Esophagus (tissue), 2 donors: ENCODE data around the gene BDKRB1. TPM values are rescaled to one million over a fixed set of nuclear protein-coding genes. Genes with fewer than 3 reads are reported as not detected.

Experiments used
- H3K27ac ChIP-seq, 2 donors: one replicate each; pipeline ENCODE4 v1.5.1; 2013; ENCODE audit warnings: low read depth in 2 of 2, mild to moderate bottlenecking in 2 of 2, inconsistent platforms in 1 of 2, low read length in 1 of 2, moderate library complexity in 1 of 2
- H3K27me3 ChIP-seq, 2 donors: one replicate each; pipeline ENCODE4 v1.6.1; 2013; ENCODE audit warnings: low read length in 2 of 2, control low read depth in 1 of 2, mild to moderate bottlenecking in 1 of 2; ENCODE audit not compliant: insufficient read depth in 2 of 2, control insufficient read depth in 1 of 2
- H3K36me3 ChIP-seq, 2 donors: one replicate each; pipeline ENCODE4 v1.6.1; 2013; ENCODE audit warnings: low read length in 1 of 2; ENCODE audit not compliant: control insufficient read depth in 2 of 2, insufficient read depth in 2 of 2
- H3K4me1 ChIP-seq, 2 donors: one replicate each; pipeline ENCODE4 v1.6.1; 2013; ENCODE audit warnings: low read length in 1 of 2; ENCODE audit not compliant: control insufficient read depth in 2 of 2, insufficient read depth in 2 of 2
- H3K4me3 ChIP-seq, 2 donors: one replicate each; pipeline ENCODE4 v1.5.1; 2013; ENCODE audit warnings: low read length in 2 of 2, mild to moderate bottlenecking in 2 of 2, low read depth in 1 of 2, moderate library complexity in 1 of 2
- H3K9me3 ChIP-seq, 2 donors: one replicate each; pipeline ENCODE4 v1.6.1; 2013; ENCODE audit warnings: mild to moderate bottlenecking in 2 of 2, low read depth in 1 of 2, low read length in 1 of 2, moderate library complexity in 1 of 2; ENCODE audit not compliant: control insufficient read depth in 2 of 2, insufficient read depth in 1 of 2
- WGBS, 2 donors: extraction: QIAGEN DNeasy Blood & Tissue Kit; methylation state at CpG; one replicate each; pipeline ENCODE4 v1.1.7; 2013; 5-methylcytosine and 5-hydroxymethylcytosine counted together
- polyA plus RNA-seq, 2 donors: library from polyadenylated mRNA; stranded (reverse); fragments of 200-250 nt; gene quantifications; one replicate each; pipeline ENCODE4 v1.2.3, GENCODE V29; 2013
- donor health status: healthy with polysubstance abuse.
- donor health status: Bipolar disorder and iron deficiency.

BDKRB1 gene
- polyA plus RNA-seq, 2 donors, result 13.4 to 18.5 TPM

GRCh38 chr14:96264200-96264553, 8.2 kb downstream of the BDKRB1 start:
- Histone ChIP-seq H3K9me3 (no peaks in the 10 kb centered on the region), H3K27me3 (no peaks in the 10 kb centered on the region), H3K4me1 (peaks cover 11 to 25% of the 10 kb centered on the region in 2 donors), H3K4me3 (no peak overlapping the region), H3K27ac (peak overlapping the region; percentile 84 to 93), H3K36me3 (no peaks in the 10 kb centered on the region)
- 93 to 94% methylated on average over 14 of the region's 14 CpGs for WGBS, 2 donors

- H3K36me3 ChIP-seq, result no peaks in the 10 kb centered on the region
- H3K4me1 ChIP-seq, result peaks cover 14 to 28% of the 10 kb centered on the region in 2 donors
- H3K27me3 ChIP-seq, result no peaks in the 10 kb centered on the region
- H3K9me3 ChIP-seq, result no peaks in the 10 kb centered on the region
- no peak overlapping the region for H3K4me3 ChIP-seq
- WGBS, 2 donors, result 68 to 72% methylated on average over 3 of the region's 3 CpGs
- H3K27ac ChIP-seq, result peak overlapping the region; percentile 84 to 93
Observed at GRCh38 chr14:96264853-96265252, 8.8 kb downstream of the BDKRB1 start.

- no peaks in the 10 kb centered on the region for H3K9me3 ChIP-seq
- 58 to 66% methylated on average over 16 of the region's 16 CpGs for WGBS, 2 donors
- H3K27ac ChIP-seq, result peak overlapping the region; percentile 84 to 94
- no peaks in the 10 kb centered on the region for H3K27me3 ChIP-seq
- peaks cover 14 to 30% of the 10 kb centered on the region in 2 donors for H3K4me1 ChIP-seq
- H3K4me3 ChIP-seq, result no peak overlapping the region
- no peaks in the 10 kb centered on the region for H3K36me3 ChIP-seq
Observed at GRCh38 chr14:96265383-96266095, 9.5 kb downstream of the BDKRB1 start.

- WGBS, 2 donors, result 17 to 22% methylated on average over 3 of the region's 3 CpGs
- Histone ChIP-seq H3K27me3 (no peaks in the 10 kb centered on the region), H3K9me3 (no peaks in the 10 kb centered on the region), H3K4me1 (peaks cover 10 to 23% of the 10 kb centered on the region in 2 donors), H3K27ac (peak overlapping the region; percentile 79 to 91), H3K36me3 (no peaks in the 10 kb centered on the region), H3K4me3 (no peak overlapping the region)
Observed at GRCh38 chr14:96267336-96267735, 11.3 kb downstream of the BDKRB1 start.

- peaks cover 8 to 23% of the 10 kb centered on the region in 2 donors for H3K4me1 ChIP-seq
- no peaks in the 10 kb centered on the region for H3K27me3 ChIP-seq
- H3K36me3 ChIP-seq, result no peaks in the 10 kb centered on the region
- H3K27ac ChIP-seq, result peak overlapping the region; percentile 79 to 91
- no peaks in the 10 kb centered on the region for H3K9me3 ChIP-seq
- H3K4me3 ChIP-seq, result no peak overlapping the region
- WGBS, 2 donors, result 56 to 77% methylated on average over 5 of the region's 5 CpGs
Observed at GRCh38 chr14:96267916-96268315, 11.9 kb downstream of the BDKRB1 start.

- WGBS, 2 donors, result 43 to 50% methylated on average over 22 of the region's 22 CpGs
Observed at GRCh38 chr14:96268431-96269358, 12.7 kb downstream of the BDKRB1 start.

GRCh38 chr14:96269359-96269710, 13.3 kb downstream of the BDKRB1 start:
- Histone ChIP-seq H3K36me3 (no peaks in the 10 kb centered on the region), H3K4me3 (no peak overlapping the region), H3K27ac (peak overlapping the region; percentile 82 to 91), H3K4me1 (peaks cover 3 to 23% of the 10 kb centered on the region in 2 donors), H3K9me3 (no peaks in the 10 kb centered on the region), H3K27me3 (no peaks in the 10 kb centered on the region)
- 50 to 60% methylated on average over 10 of the region's 10 CpGs for WGBS, 2 donors

More at GRCh38 chr14:96268431-96269358, 12.7 kb downstream of the BDKRB1 start:
- Histone ChIP-seq H3K4me3 (no peak overlapping the region), H3K36me3 (no peaks in the 10 kb centered on the region), H3K27me3 (no peaks in the 10 kb centered on the region), H3K9me3 (no peaks in the 10 kb centered on the region), H3K27ac (peak overlapping the region; percentile 82 to 91), H3K4me1 (peaks cover 8 to 23% of the 10 kb centered on the region in 2 donors)

- Histone ChIP-seq H3K4me1 (peaks cover 3 to 21% of the 10 kb centered on the region in 2 donors), H3K27ac (peak overlapping the region; percentile 60 to 84), H3K4me3 (no peak overlapping the region), H3K36me3 (no peaks in the 10 kb centered on the region), H3K27me3 (no peaks in the 10 kb centered on the region), H3K9me3 (no peaks in the 10 kb centered on the region)
- 48 to 70% methylated on average over 8 of the region's 8 CpGs for WGBS, 2 donors
Observed at GRCh38 chr14:96270565-96271420, 14.8 kb downstream of the BDKRB1 start.

GRCh38 chr14:96271421-96271762, 15.4 kb downstream of the BDKRB1 start:
- H3K27me3 ChIP-seq, result no peaks in the 10 kb centered on the region
- peak overlapping the region; percentile 60 to 84 for H3K27ac ChIP-seq
- no peak overlapping the region for H3K4me3 ChIP-seq
- H3K4me1 ChIP-seq, result peaks cover 3 to 18% of the 10 kb centered on the region in 2 donors
- H3K9me3 ChIP-seq, result no peaks in the 10 kb centered on the region
- WGBS, 2 donors, result 50 to 59% methylated on average over 1 of the region's 1 CpG
- H3K36me3 ChIP-seq, result no peaks in the 10 kb centered on the region
